ENCODE measurements around the gene NRG2. TPM values are rescaled to one million over a fixed set of nuclear protein-coding genes. Genes with fewer than 3 reads are reported as not detected.

The NRG2 gene
- total and polyA plus RNA-seq, 2 of the 8 experiments (the other 6 are each of a cell fraction or from before 2014, with no cell fraction given), result 0.27 to 0.54 TPM

DNA sequence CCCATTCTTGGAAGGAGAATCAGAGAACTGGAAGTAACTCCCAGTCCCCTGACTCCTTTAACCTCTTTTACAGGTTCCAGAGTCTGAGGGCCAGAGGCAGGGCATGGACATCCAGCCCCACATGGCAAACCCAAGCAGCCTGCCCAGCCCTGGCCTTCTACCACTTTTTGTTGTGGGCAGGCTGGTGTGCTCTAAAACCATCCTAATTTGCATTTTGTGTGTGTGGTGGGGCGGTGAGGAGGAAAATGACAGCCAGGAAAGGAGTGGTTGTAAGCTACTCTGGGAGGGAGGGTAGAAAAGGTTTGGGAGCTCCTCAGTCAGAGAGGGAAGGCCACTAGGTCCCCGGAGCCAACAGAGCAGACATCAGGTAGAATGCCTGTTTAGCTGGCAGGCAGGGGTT is 156.9 kb downstream of the NRG2 start:
- WGBS, 2 experiments (ENCODE audit: extremely low coverage in 1 of 2, insufficient coverage in 1 of 2, insufficient read length in 1 of 2, insufficient replicate concordance in 2 of 2, low coverage in 1 of 2, low lambda C conversion rate in 2 of 2, missing lambda C conversion rate in 1 of 2), result 60% methylated on average over 2 of the region's 2 CpGs; no CpG with 5 or more reads in 1 of the 2 experiments
- no peak overlapping the region for H2BK20ac ChIP-seq (ENCODE audit: low read length)

More for the DNA sequence above, 156.9 kb downstream of the NRG2 start:
- H3K4me3 ChIP-seq (ENCODE audit: extremely low read depth in 1 of 4, insufficient read depth in 2 of 4, low read depth in 3 of 4, low read length in 4 of 4), result no peak overlapping the region
- no peak overlapping the region for H3K27ac ChIP-seq (ENCODE audit: low read depth, low read length)
- H3K79me2 ChIP-seq (ENCODE audit: control insufficient read depth in 1 of 2, insufficient read depth in 2 of 2, low read length in 2 of 2), result no peaks in the 10 kb centered on the region
- no peak overlapping the region for H2BK120ac ChIP-seq (replicated peaks; ENCODE audit: low read depth, low read length)
- no peaks in the 10 kb centered on the region for H4K20me1 ChIP-seq (replicated peaks in 1 of 2; ENCODE audit: control insufficient read depth in 1 of 2, insufficient read depth in 2 of 2, low read length in 2 of 2)
- H3K56ac ChIP-seq (replicated peaks; ENCODE audit: insufficient read length, low read depth, low read length), result no peak overlapping the region
- H3K36me3 ChIP-seq (ENCODE audit: control insufficient read depth in 2 of 4, insufficient read depth in 4 of 4, low read length in 3 of 4), result no peaks in the 10 kb centered on the region
- TF ChIP-seq, protein P1, sequence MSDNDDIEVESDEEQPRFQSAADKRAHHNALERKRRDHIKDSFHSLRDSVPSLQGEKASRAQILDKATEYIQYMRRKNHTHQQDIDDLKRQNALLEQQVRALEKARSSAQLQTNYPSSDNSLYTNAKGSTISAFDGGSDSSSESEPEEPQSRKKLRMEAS (IDR thresholded peaks at IDR 0.05), result no peak
- TF ChIP-seq SP4 (IDR thresholded peaks at IDR 0.05; ENCODE audit: low read length) (no peak), CREB1 (IDR thresholded peaks at IDR 0.05) (no peak), CHD2 (IDR thresholded peaks at IDR 0.05; ENCODE audit: low read length) (no peak), ZNF274 (IDR thresholded peaks at IDR 0.05; ENCODE audit: borderline replicate concordance, extremely low read depth, low read length) (no peak), SP1 (IDR thresholded peaks at IDR 0.05; ENCODE audit: low read depth, low read length) (no peak), EP300 (IDR thresholded peaks at IDR 0.05; ENCODE audit: borderline replicate concordance in 1 of 2, low read depth in 2 of 2, low read length in 2 of 2) (no peak)
- no peak overlapping the region for H2AFZ ChIP-seq (ENCODE audit: low read length)
- POLR2A ChIA-PET (ENCODE audit: partially characterized antibody), result no interaction called here
- H3K4me2 ChIP-seq (ENCODE audit: insufficient read depth in 1 of 2, low read depth in 2 of 2, low read length in 2 of 2), result no peak overlapping the region
- H3K14ac ChIP-seq (ENCODE audit: insufficient read length), result no peak overlapping the region
- H3K27me3 ChIP-seq (replicated peaks in 1 of 4; ENCODE audit: control insufficient read depth in 3 of 4, extremely low read depth in 1 of 4, insufficient read depth in 3 of 4, low read length in 3 of 4), result peaks cover 0 to 2% (median under 1%) of the 10 kb centered on the region in 4 experiments; a peak in 3 of 7 replicates
- H2BK12ac ChIP-seq (ENCODE audit: low read depth, low read length), result no peak overlapping the region
- H3K9me3 ChIP-seq (ENCODE audit: insufficient read depth in 2 of 2, low read depth in 1 of 2, low read length in 1 of 2), result no peaks in the 10 kb centered on the region
- H2BK5ac ChIP-seq (ENCODE audit: low read depth, low read length), result no peak overlapping the region
- no peak overlapping the region for H4K8ac ChIP-seq (ENCODE audit: extremely low read depth, insufficient read depth, low read length)
- H3K79me1 ChIP-seq (ENCODE audit: low read depth, low read length), result peaks cover 2% of the 10 kb centered on the region; the same call in 1 of the 2 replicates
- H3K23me2 ChIP-seq (ENCODE audit: low read depth, low read length), result no peaks in the 10 kb centered on the region
- H4K91ac ChIP-seq (replicated peaks; ENCODE audit: insufficient read length, low read length), result no peak overlapping the region
- FAIRE-seq (no peak), DNase-seq (ENCODE audit: low read depth in 1 of 2, low spot score in 2 of 2) (no peak)
- H3K4me1 ChIP-seq (replicated peaks in 1 of 4; ENCODE audit: control insufficient read depth in 3 of 4, insufficient read depth in 4 of 4, low read length in 3 of 4), result peaks cover 0 to 7% (median 0%) of the 10 kb centered on the region in 4 experiments; a peak in 3 of 7 replicates
- CTCF ChIA-PET (ENCODE audit: partially characterized antibody), result interaction anchor here (0.9 to 5.3 kb wide), 9 partner anchors 10 to 111 kb away, joined by 3 to 50 read pairs (median 8); no protein-coding TSS in a partner anchor
- no peak overlapping the region for H3K9ac ChIP-seq (replicated peaks in 1 of 4; ENCODE audit: extremely low read depth in 1 of 4, low read depth in 3 of 4, low read length in 3 of 4)
- no peak overlapping the region for H3K4ac ChIP-seq (replicated peaks; ENCODE audit: insufficient read length, low read depth, low read length)
- H3K23ac ChIP-seq (ENCODE audit: insufficient read length), result no peak overlapping the region
- H4K5ac ChIP-seq (ENCODE audit: insufficient read length, low read depth, low read length), result no peak overlapping the region
- no peak overlapping the region for H2BK15ac ChIP-seq (ENCODE audit: low read length)
- no peak overlapping the region for H2AK5ac ChIP-seq (ENCODE audit: low read depth, low read length)
- H3K18ac ChIP-seq (ENCODE audit: extremely low read depth, low read length), result no peak overlapping the region

Measured in H1 (cell line).